Activated naive CD4-positive, alpha-beta T cell treated with Interleukin-2 at 50 U/mL for 16 hours (primary cell): ENCODE data around the gene HSD11B2.

ENCODE experiments used
- DNase-seq: peaks from one replicate; pipeline ENCODE4 v3.0.0-alpha.2; 2020

HSD11B2 gene

DNA sequence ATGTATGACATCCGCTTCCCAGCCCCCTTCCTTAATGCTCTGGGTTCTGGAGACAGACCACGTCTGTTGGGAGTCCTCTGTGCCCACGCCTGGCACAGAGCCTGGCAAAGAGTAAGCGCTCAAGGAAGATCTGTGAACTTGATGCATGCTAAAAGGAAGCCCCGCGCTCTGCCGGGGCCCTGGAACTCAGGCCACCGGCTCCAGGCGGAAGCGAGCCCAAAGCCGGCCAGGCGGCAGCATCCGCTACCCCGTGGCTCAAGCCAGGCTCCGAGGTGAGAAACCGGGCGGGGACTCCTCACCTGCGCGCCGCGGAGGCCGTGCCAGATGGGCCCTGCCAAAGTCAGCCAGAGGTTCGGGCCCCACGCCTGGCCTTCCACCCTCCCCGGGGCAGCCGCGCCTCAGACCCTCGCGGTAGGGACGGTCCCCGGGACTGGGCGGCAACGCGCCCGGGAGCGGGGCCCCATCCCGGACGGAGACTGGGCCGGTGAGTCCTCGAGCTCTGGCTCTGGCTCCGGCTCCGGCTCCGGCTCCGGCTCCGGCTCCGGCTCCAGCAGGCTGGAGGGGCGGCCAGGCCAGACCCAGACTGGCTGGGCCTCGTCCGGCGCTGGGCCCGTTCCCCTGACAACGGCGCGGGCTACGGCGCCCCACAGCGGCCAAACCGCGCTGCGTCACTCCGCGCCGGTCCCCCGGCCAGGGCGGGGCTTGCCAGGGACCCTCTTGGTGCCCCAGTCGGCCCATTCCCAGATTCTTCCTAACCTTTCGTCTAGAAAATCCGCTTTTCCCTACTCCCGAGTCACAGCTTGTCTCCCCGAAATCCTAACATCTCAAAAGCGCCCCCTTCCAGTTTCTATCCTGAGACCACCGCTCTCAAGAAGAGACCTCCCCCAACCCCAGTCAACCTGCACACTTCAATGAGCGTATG lies 14.8 kb upstream of the HSD11B2 start, which contains the start of gene ZDHHC1:
ZDHHC1 (minus strand) TSS at position 606 of the 922 bp plus-strand sequence. CDS start 8,702 bp downstream, outside the sequence.
- DNase-seq: peak; percentile 57

DNA sequence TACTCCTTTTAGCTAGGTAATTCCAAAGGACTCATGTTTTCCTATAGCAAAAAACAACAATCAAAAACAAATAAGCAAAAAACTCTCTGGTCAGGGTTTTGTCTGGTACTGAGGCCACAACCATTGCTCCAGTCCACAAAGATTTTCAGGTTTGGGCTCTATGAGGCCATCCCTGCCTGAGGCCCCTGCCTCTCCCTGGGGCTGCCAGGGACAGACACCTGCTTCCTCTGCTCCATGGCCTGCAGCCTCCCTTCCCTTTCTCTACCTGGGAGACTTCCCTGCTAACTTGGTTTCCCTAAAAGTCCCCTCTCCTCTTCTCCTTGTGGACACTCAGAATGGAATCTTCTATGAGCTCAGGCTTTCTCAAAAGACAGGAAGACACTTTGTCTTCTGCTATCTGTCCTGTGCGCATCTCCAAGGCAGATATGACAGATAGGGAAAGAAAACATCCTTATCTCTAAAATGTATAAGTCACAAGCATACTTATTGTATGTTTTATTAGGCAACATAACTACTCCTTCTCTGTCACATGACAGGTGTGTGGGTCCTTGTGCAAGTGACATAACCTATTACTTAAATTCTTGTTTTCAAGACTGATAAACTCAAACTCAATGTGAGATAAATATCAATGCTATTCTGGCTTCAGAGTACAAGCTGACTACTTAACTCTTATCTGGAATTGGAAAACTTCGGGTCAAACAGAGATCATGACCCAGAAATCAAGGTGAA lies 13.4 kb upstream of the HSD11B2 start:
- DNase-seq: no peak

DNA sequence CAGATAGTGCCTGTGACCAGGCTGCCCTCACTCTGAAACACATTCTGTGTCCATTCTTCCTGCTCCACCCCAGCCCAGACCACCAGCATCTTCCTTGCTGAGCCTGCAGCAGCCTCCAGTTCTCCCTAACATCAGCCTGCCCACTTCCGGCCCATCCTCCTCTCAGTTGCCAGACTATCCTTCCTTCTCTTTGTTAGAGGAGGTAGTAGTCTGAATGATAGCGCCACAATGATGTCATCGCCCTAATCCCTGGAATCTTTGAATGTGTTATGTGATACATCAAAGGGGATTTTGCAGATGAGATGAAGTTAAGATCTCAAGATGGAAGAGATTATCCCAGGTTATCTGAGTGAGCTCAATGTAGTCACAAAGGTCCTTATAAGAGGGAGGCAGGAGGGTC lies 11.4 kb upstream of the HSD11B2 start:
- DNase-seq: no peak

- no peak for DNase-seq
Measured at GRCh38 chr16:67419931-67420330, 11.0 kb upstream of the HSD11B2 start.

GRCh38 chr16:67421030-67421429 lies 9.9 kb upstream of the HSD11B2 start:
- no peak for DNase-seq

- DNase-seq: no peak
Measured at GRCh38 chr16:67423015-67423414, 7.9 kb upstream of the HSD11B2 start.

- no peak for DNase-seq
Measured at GRCh38 chr16:67423611-67424260, 7.2 kb upstream of the HSD11B2 start.

DNA sequence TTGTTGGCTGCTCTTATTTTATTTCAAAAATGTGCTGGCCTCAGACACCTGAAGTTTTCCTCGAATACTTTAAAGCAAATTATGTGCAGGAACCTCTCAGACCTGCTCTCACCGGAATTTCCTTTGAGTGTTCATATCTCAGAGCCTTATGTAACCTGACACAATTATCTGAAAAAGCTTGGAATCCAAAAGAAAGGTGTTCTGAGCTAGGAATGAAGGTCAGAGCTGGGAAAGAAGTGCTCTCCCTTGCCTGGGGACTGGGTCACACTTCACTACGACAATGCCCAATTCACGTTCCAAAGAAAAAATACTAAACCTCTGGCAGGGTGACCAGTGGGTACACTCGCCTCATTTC lies 6.7 kb upstream of the HSD11B2 start:
- DNase-seq: no peak

- DNase-seq: no peak
Measured at GRCh38 chr16:67425061-67425460, 5.9 kb upstream of the HSD11B2 start.

GRCh38 chr16:67425580-67425979 lies 5.3 kb upstream of the HSD11B2 start:
- DNase-seq: no peak

GRCh38 chr16:67426022-67426421 lies 4.9 kb upstream of the HSD11B2 start:
- DNase-seq: no peak

DNA sequence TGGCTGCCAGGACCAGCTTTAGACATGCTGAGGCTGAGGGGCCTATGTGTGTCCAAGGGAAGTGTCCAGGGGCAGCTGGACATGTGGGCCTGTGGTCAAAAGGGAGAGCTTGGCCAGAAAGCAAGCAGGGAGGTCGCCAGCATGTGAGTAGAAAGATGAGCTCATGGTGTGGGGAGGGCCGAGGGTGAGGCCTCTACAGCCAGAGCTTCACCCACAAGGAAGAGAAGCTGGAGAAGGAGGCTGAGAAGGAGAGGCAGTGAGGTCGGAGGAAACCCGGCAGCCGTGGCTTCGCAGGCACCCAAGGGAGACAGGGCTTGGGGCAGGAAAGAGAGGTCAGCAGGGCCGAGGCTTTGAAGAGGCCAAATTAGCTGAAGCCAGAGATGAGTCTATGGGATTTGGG lies 4.0 kb upstream of the HSD11B2 start:
- no peak for DNase-seq

- peak; percentile 61 for DNase-seq
Measured at GRCh38 chr16:67428146-67428731, 2.7 kb upstream of the HSD11B2 start.

DNA sequence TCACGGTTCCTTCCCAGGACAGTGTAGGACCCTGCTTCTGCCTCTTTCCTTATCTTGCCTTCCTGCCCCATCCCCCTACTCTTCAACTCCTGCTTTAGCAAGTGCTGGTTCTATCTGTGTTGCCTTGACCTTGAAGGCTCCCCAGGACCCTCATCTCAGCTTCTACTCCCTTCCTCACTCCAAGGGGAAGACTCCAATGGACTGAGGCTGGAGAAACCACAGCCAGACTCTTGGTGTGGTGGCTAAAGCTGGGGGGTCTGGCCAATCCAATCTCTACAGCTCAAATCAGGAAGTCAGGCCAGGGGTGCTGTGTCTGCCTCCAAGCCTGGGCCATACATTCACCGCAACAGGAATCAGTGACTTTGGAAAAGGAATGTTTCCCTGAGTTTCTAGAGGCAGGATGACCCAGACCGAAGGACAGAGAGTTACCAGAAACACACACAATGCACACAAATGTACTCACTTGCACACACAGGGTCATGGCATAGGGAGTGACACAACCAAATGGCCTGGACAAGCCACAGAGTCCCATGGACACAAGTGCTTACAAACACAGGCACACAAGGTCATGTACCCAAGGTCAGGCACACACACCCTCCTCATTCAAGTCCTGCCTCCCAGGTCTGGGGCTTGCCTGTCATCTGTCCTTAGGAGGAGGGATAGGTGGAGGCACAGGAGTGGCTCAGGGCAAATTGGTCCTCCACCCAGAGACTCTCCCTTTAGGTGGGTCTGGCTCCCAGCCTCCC lies 1.7 kb upstream of the HSD11B2 start:
- DNase-seq: no peak

- no peak for DNase-seq
Measured at GRCh38 chr16:67429799-67430503, 970 bp upstream of the HSD11B2 start.

DNA sequence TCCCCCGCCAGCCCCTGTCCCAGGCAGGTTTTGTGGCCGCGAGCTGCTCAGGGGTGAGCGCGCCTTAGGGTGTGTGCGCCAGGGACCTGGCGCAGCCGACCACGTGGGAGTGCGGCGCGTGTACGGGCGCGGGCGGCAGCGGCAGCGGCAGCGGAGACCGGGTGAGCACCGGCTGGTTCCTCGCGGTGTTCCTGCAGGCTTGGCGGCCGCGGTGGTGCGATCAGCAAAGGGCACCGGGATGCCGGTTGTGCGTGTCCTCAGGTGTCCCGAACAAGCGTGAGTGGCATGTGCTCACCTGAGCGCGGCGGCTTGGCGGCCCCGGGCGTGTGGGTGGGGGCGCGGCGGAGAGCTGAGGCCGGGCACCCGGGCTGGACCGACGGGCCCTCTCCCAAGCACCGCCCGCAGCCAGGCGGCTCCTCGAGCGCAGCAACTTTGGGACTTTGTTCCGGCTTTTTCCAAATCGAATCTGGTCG lies 381 bp upstream of the HSD11B2 start:
- DNase-seq: peak; percentile 41

- no peak for DNase-seq
Measured at GRCh38 chr16:67431775-67432505, 1.0 kb downstream of the HSD11B2 start.

DNA sequence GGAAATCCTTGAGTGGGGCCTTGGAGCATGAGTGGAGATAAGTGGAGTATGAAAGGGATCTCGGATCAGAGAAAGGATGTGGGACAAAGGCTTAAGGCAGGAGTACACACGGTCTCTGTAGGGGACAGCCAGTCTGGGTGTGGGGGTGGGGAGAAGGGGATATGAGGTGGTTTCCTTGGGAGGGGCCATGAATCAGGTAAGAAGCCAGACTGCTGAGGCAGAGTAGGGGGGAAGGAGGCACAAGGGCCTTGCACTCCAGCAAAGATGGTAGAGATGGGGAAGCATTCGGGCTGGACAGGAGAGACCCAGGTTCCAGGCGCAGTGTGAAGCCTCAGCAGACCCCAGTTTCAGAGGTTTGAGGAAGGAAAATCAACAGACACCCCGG lies 1.6 kb downstream of the HSD11B2 start:
- no peak for DNase-seq

DNA sequence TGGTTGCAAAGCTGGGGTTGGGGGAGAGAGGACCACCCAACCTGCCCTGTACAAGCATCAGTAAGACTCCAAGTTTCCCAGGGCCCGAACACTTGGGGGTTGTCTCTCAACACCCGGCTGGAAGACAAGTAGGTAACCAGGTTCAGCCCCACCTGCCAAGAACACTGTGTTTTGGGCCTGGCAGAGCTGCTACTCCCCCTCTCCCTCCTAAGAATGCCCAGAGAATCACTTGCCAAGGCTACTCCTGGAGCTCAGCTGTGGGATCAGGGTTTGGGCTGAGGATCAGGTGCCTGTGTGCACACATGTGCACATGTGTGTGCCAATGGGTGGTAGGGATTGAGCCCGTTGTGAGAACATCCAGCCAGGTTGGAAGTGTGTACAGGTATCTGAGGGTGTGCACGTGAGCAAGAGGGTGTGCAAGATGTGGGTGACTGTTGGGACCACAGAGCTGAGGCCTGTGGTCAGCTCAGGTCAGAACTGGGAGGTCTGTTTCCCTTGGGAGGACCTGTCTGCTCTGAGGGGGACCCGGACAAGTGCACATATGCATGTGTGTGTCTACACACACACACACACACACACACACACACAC lies 2.3 kb downstream of the HSD11B2 start:
- no peak for DNase-seq

DNA sequence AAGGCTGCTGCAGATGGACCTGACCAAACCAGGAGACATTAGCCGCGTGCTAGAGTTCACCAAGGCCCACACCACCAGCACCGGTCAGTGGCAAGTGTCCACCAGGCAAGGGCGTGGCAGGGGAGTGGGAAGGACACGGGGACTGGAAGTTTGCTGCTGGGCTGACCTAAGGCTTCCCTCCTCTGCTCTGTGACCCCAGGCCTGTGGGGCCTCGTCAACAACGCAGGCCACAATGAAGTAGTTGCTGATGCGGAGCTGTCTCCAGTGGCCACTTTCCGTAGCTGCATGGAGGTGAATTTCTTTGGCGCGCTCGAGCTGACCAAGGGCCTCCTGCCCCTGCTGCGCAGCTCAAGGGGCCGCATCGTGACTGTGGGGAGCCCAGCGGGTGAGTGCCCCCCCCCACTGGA lies 4.8 kb downstream of the HSD11B2 start:
- DNase-seq: no peak
